HepG2 (cell line): Measurements from ENCODE around the gene DENND2A. TPM values are rescaled to one million over a fixed set of nuclear protein-coding genes. Genes with fewer than 3 reads are reported as not detected.
A peak's percentile ranks its signal among the peaks of the same experiment; 100 is the strongest.

Experiments used
- DDIT3 ChIP-seq: sonication (generic); formaldehyde crosslinking; IDR thresholded peaks from 2 replicates; pipeline ENCODE4 v1.4.0; 2020; ENCODE audit warnings: mild to moderate bottlenecking, missing genetic modification reagents
- EEA1 ChIP-seq: sonication (generic); formaldehyde crosslinking; IDR thresholded peaks from 2 replicates; pipeline ENCODE4 v1.5.1; 2020; ENCODE audit warnings: mild to moderate bottlenecking, missing genetic modification reagents, borderline replicate concordance
- JDP2 ChIP-seq: sonication (generic); formaldehyde crosslinking; IDR thresholded peaks from 2 replicates; pipeline ENCODE4 v1.8.1; 2022; ENCODE audit warnings: missing genetic modification reagents, borderline replicate concordance
- MAX ChIP-seq: IDR thresholded peaks from 2 replicates; pipeline ENCODE4 v1.6.1; 2012; ENCODE audit warnings: inconsistent platforms
- NCOA5 ChIP-seq: sonication (generic); formaldehyde crosslinking; IDR thresholded peaks from 2 replicates; pipeline ENCODE4 v1.4.0; 2020; ENCODE audit warnings: missing genetic modification reagents
- PCBP2 ChIP-seq: fragments of 200-400 bp; formaldehyde crosslinking; optimal IDR thresholded peaks from 2 replicates; pipeline ENCODE3; 2018; ENCODE audit warnings: low read length, low read depth; ENCODE audit not compliant: poor library complexity, severe bottlenecking
- SATB2 ChIP-seq: sonication (generic); formaldehyde crosslinking; IDR thresholded peaks from 2 replicates; pipeline ENCODE4 v1.5.0; 2020; ENCODE audit warnings: missing genetic modification reagents
- SETDB1 ChIP-seq: sonication (generic); formaldehyde crosslinking; IDR thresholded peaks from 2 replicates; pipeline ENCODE4 v1.5.1; 2020; ENCODE audit warnings: missing genetic modification reagents, mild to moderate bottlenecking, borderline replicate concordance
- SNAPC2 ChIP-seq: sonication (generic); formaldehyde crosslinking; IDR thresholded peaks from 2 replicates; pipeline ENCODE4 v1.8.1; 2022; ENCODE audit warnings: mild to moderate bottlenecking, missing genetic modification reagents
- ZFYVE20 ChIP-seq: sonication (generic); formaldehyde crosslinking; IDR thresholded peaks from 2 replicates; pipeline ENCODE4 v1.8.0; 2023; ENCODE audit warnings: low read depth, mild to moderate bottlenecking, moderate library complexity, missing genetic modification reagents, borderline replicate concordance
- ZKSCAN8 ChIP-seq: IDR thresholded peaks from 2 replicates; pipeline ENCODE4 v1.6.1; 2016; ENCODE audit warnings: borderline replicate concordance, missing genetic modification reagents, missing compliant biosample characterization
- ZNF256 ChIP-seq: sonication (generic); formaldehyde crosslinking; conservative IDR thresholded peaks from 2 replicates; pipeline ENCODE4 v1.4.0; 2020; ENCODE audit warnings: missing genetic modification reagents
- ZNF30 ChIP-seq: sonication (generic); formaldehyde crosslinking; IDR thresholded peaks from 2 replicates; pipeline ENCODE4 v1.5.0; 2020; ENCODE audit warnings: mild to moderate bottlenecking, missing genetic modification reagents
- ZNF317 ChIP-seq: sonication (generic); formaldehyde crosslinking; IDR thresholded peaks from 2 replicates; pipeline ENCODE4 v1.5.0; 2020; ENCODE audit warnings: mild to moderate bottlenecking, missing genetic modification reagents
- ZNF644 ChIP-seq: IDR thresholded peaks from 2 replicates; pipeline ENCODE4 v1.6.1; 2016; ENCODE audit warnings: low read depth
- ZNF687 ChIP-seq: sonication (generic); formaldehyde crosslinking; IDR thresholded peaks from 2 replicates; pipeline ENCODE4 v1.5.1; 2020; ENCODE audit warnings: mild to moderate bottlenecking, missing genetic modification reagents, moderate library complexity
- ZNF7 ChIP-seq: IDR thresholded peaks from 2 replicates; pipeline ENCODE4 v1.6.1; 2016; ENCODE audit warnings: missing biosample characterization, missing genetic modification reagents
- ZZZ3 ChIP-seq: sonication (generic); formaldehyde crosslinking; IDR thresholded peaks from 2 replicates; pipeline ENCODE4 v1.4.0; 2020; ENCODE audit warnings: missing genetic modification reagents, mild to moderate bottlenecking, borderline replicate concordance
- polyA plus RNA-seq, 8 experiments: library from polyadenylated mRNA; depleted of rRNA in 3 of 8; stranded (reverse) in 7 of 8; unstranded in 1 of 8; fragments of >200 nt; fragmentation: Illumina TruSeq in 4 of 8; extraction: Trizol in 4 of 8; gene quantifications; 2 replicates each; pipeline versions ENCODE4 v1.2.1 to v1.2.3, GENCODE V29; 2011 to 2016; ENCODE audit warnings: low read depth in 4 of 8, missing spikeins in 1 of 8, mixed read lengths in 1 of 8; ENCODE audit not compliant: insufficient read depth in 1 of 8
- total RNA-seq, 5 experiments: library from RNA; depleted of rRNA; stranded (reverse); fragments of >200 nt; fragmentation: Illumina TruSeq; extraction: Trizol; gene quantifications; 2 replicates each; pipeline ENCODE4 v1.2.3, GENCODE V29; 2016; ENCODE audit warnings: low read depth in 1 of 5
- TF ChIP-seq, protein P1 (sequence below): IDR thresholded peaks from 2 replicates; pipeline ENCODE4 v1.6.1; 2016
- TF ChIP-seq, protein P2 (sequence below): IDR thresholded peaks from 2 replicates; pipeline ENCODE4 v1.6.1; 2016; ENCODE audit warnings: mild to moderate bottlenecking, missing biosample characterization, missing genetic modification reagents
- TF ChIP-seq, protein P3 (sequence below): sonication (generic); formaldehyde crosslinking; IDR thresholded peaks from 2 replicates; pipeline ENCODE4 v1.4.0; 2020; ENCODE audit warnings: missing genetic modification reagents, mild to moderate bottlenecking, borderline replicate concordance
- TF ChIP-seq, protein P4 (sequence below): sonication (generic); formaldehyde crosslinking; IDR thresholded peaks from 2 replicates; pipeline ENCODE4 v1.4.0; 2020; ENCODE audit warnings: mild to moderate bottlenecking, missing genetic modification reagents

The DENND2A gene
- total and polyA plus RNA-seq, 2 of the 13 experiments (the other 11 are each of a cell fraction or from before 2014, with no cell fraction given): not detected

GRCh38 chr7:140673063-140673773 is 32.6 kb upstream of the DENND2A start (continued):
- TF ChIP-seq ZFYVE20 (CRISPR knock-in tag) (0 out of 2 replicates have a peak, but pooled peaks have one; percentile 37), DDIT3 (CRISPR knock-in tag) (no peak), PCBP2 (no peak), JDP2 (CRISPR knock-in tag) (no peak), ZNF30 (CRISPR knock-in tag) (no peak), SATB2 (CRISPR knock-in tag) (no peak), ZNF256 (no peak), ZNF7 (CRISPR knock-in tag) (no peak), ZKSCAN8 (CRISPR knock-in tag) (no peak), SETDB1 (no peak), MAX (peak; percentile 43), ZZZ3 (CRISPR knock-in tag) (no peak), ZNF687 (CRISPR knock-in tag) (peak; percentile 84), NCOA5 (CRISPR knock-in tag) (no peak), ZNF317 (CRISPR knock-in tag) (no peak), EEA1 (no peak), SNAPC2 (CRISPR knock-in tag) (no peak), ZNF644 (CRISPR knock-in tag) (no peak)
- TF ChIP-seq, protein P1, sequence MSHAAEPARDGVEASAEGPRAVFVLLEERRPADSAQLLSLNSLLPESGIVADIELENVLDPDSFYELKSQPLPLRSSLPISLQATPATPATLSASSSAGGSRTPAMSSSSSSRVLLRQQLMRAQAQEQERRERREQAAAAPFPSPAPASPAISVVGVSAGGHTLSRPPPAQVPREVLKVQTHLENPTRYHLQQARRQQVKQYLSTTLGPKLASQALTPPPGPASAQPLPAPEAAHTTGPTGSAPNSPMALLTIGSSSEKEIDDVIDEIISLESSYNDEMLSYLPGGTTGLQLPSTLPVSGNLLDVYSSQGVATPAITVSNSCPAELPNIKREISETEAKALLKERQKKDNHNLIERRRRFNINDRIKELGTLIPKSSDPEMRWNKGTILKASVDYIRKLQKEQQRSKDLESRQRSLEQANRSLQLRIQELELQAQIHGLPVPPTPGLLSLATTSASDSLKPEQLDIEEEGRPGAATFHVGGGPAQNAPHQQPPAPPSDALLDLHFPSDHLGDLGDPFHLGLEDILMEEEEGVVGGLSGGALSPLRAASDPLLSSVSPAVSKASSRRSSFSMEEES (CRISPR knock-in tag): no peak
- TF ChIP-seq, protein P2, sequence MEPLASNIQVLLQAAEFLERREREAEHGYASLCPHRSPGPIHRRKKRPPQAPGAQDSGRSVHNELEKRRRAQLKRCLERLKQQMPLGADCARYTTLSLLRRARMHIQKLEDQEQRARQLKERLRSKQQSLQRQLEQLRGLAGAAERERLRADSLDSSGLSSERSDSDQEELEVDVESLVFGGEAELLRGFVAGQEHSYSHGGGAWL (CRISPR knock-in tag): 0 out of 2 replicates have a peak, but pooled peaks have one; percentile 37
- TF ChIP-seq, protein P3, sequence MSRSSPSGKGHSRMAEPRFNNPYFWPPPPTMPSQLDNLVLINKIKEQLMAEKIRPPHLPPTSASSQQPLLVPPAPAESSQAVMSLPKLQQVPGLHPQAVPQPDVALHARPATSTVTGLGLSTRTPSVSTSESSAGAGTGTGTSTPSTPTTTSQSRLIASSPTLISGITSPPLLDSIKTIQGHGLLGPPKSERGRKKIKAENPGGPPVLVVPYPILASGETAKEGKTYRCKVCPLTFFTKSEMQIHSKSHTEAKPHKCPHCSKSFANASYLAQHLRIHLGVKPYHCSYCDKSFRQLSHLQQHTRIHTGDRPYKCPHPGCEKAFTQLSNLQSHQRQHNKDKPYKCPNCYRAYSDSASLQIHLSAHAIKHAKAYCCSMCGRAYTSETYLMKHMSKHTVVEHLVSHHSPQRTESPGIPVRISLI (CRISPR knock-in tag): no peak
- TF ChIP-seq, protein P4, sequence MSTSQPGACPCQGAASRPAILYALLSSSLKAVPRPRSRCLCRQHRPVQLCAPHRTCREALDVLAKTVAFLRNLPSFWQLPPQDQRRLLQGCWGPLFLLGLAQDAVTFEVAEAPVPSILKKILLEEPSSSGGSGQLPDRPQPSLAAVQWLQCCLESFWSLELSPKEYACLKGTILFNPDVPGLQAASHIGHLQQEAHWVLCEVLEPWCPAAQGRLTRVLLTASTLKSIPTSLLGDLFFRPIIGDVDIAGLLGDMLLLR: no peak
